Measurements from ENCODE around the gene ZIC1. TPM values are rescaled to one million over a fixed set of nuclear protein-coding genes. Genes with fewer than 3 reads are reported as not detected.

The ZIC1 gene
- total RNA-seq, 3 donors from 2014 or later: 2.0 to 6.1 TPM; not detected in 1

DNA sequence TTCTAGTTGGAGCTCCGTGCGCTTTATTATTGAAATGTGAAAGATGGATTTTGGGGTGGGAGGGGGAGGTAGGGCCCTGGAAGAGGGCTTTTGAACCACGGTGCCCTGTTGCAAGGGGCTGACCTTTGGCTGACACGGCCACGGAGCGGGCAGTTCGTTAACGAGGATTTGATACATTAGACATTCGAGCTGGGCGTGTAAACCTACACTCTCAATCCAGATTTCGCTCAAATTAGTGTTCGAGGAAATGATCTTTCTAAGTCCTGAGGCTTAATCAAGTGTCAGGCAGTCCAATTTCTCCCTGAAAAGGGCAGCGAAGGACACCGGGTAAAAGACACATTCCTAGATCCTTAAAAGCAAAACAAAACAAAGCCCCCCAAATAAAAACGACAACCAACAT is 13.0 kb downstream of the ZIC1 start:
- Histone ChIP-seq H3K4me1 (peaks cover 0 to 3% of the 10 kb centered on the region in 2 donors), H3K27ac (no peak overlapping the region), H3K36me3 (no peaks in the 10 kb centered on the region), H3K27me3 (peaks cover 2 to 81% of the 10 kb centered on the region in 2 donors), H3K9me3 (peaks cover 0 to 6% of the 10 kb centered on the region in 2 donors), H3K4me3 (no peak overlapping the region)
- TF ChIP-seq POLR2AphosphoS5 (IDR thresholded peaks at IDR 0.05) (no peak), POLR2A (IDR thresholded peaks at IDR 0.05) (no peak)
- TF ChIP-seq, protein P1, sequence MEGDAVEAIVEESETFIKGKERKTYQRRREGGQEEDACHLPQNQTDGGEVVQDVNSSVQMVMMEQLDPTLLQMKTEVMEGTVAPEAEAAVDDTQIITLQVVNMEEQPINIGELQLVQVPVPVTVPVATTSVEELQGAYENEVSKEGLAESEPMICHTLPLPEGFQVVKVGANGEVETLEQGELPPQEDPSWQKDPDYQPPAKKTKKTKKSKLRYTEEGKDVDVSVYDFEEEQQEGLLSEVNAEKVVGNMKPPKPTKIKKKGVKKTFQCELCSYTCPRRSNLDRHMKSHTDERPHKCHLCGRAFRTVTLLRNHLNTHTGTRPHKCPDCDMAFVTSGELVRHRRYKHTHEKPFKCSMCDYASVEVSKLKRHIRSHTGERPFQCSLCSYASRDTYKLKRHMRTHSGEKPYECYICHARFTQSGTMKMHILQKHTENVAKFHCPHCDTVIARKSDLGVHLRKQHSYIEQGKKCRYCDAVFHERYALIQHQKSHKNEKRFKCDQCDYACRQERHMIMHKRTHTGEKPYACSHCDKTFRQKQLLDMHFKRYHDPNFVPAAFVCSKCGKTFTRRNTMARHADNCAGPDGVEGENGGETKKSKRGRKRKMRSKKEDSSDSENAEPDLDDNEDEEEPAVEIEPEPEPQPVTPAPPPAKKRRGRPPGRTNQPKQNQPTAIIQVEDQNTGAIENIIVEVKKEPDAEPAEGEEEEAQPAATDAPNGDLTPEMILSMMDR (IDR thresholded peaks at IDR 0.05): no peak
- DNase-seq (ENCODE audit: low spot score in 2 of 2): no peak
- intact Hi-C loops (cut with DNase I; ENCODE audit: low total_unique reads): no loop called here

DNA sequence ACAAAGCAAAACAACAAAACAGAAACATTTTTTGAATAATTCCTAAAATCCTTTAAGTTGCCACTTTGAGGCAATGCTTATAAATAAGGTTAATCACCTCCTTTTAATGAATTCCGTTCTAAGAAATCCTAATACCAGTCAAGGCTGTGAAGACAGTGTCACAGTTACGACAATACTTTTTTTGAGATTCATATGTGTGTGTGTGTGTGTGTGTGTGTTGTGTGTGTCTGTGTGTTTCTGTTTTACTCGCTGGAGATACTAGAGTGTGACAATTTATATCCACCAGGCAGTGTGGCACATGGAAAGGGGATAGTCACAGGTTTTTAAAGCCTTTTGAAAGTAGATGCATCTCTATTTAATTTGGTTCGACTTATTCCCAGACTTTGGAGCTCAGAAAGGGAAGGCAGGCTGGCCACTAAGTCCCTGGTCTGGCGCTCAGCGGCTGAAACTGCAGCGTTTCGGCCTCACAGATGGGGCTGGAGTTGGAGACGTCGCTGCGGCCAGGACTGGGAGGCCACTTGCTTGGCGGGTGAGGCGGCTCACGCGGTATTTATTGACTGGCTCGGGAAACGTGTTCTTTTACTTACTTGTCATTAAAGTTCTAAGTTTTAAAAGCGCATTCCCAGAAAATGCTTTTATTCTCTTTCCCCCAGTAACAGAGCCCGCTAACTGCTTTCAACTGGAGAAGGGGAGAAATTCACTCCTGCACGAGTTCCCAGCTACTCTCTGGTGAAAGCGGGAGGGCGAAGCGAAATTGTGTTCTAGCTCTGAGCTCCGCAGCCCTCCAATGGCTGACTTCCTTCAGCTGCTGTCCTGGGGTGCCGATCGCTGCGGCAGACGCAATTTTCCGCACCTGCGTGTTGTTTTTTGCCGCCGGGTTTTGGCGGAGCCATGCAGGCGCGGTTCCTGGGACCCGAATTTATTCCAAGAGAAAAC is 13.7 kb downstream of the ZIC1 start:
- DNase-seq (ENCODE audit: low spot score in 2 of 2): no peak
- intact Hi-C loops (cut with DNase I; ENCODE audit: low total_unique reads): no loop called here
- H3K27ac ChIP-seq: no peak overlapping the region
- peaks cover 0 to 6% of the 10 kb centered on the region in 2 donors for H3K9me3 ChIP-seq
- H3K4me3 ChIP-seq: no peak overlapping the region
- TF ChIP-seq POLR2A (IDR thresholded peaks at IDR 0.05): no peak
- TF ChIP-seq POLR2AphosphoS5 (IDR thresholded peaks at IDR 0.05): no peak
- TF ChIP-seq, protein P1 (IDR thresholded peaks at IDR 0.05): no peak
- H3K36me3 ChIP-seq: no peaks in the 10 kb centered on the region
- peaks cover 0 to 3% of the 10 kb centered on the region in 2 donors for H3K4me1 ChIP-seq
- H3K27me3 ChIP-seq: peaks cover 2 to 87% of the 10 kb centered on the region in 2 donors

DNA sequence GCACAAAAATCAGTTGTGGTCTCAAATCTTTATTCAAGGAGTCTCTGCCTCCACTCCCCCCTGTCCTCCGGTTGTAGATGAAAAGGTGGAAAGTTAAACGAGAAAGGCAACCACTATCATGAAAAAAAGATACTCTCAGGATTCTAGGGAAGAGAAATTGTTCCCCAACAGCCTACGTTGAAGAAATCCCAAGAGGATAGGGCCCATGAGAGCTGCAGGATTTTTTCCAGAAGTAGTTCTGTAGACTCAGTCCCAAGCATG is 14.3 kb downstream of the ZIC1 start:
- no peak overlapping the region for H3K27ac ChIP-seq
- peaks cover 2 to 81% of the 10 kb centered on the region in 2 donors for H3K27me3 ChIP-seq
- DNase-seq (ENCODE audit: low spot score in 2 of 2): no peak
- intact Hi-C loops (cut with DNase I; ENCODE audit: low total_unique reads): no loop called here
- TF ChIP-seq POLR2A (IDR thresholded peaks at IDR 0.05) (no peak), POLR2AphosphoS5 (IDR thresholded peaks at IDR 0.05) (no peak)
- TF ChIP-seq, protein P1 (IDR thresholded peaks at IDR 0.05): no peak
- no peaks in the 10 kb centered on the region for H3K36me3 ChIP-seq
- no peak overlapping the region for H3K4me3 ChIP-seq
- H3K4me1 ChIP-seq: peaks cover 0 to 3% of the 10 kb centered on the region in 2 donors
- H3K9me3 ChIP-seq: peaks cover 0 to 6% of the 10 kb centered on the region in 2 donors

DNA sequence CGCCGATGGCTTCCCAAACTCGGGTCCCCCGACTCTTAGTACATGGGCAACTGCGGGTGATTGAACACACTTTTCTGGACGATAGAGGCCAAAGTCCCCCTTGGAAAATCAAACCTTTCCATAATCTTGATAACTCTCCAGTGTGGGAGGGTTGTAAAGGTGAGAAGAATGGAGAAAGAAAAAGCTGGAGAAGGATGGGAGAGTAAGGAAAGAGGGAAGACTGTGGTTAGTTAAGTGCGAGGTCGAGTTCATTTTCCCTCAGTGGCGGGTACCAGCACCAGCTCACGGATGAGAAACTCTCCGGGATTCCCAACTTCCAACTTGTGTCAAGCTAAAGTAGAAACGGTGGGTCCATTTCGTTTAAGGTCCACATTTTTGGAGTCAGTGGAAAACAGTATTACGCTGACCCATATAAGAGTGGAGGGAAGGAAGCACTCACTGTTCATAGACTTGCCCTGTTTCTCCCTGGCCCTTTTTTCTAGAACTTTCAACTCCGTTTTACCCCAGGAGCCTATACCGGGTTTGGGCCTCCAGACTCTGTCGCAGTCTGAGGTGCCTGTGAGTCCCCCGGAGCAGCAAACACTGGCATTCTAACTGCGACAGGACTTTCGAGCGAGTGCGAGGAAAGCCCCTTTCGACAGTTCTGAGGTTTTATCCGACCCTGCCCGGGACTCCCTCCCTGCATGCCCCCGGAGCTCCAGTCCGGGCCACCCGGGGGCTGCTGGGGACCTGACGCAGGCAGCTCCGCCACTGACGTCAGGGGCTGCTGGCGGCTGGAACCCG is 14.8 kb downstream of the ZIC1 start:
- Histone ChIP-seq H3K27ac (no peak overlapping the region), H3K36me3 (no peaks in the 10 kb centered on the region), H3K27me3 (peaks cover 2 to 76% of the 10 kb centered on the region in 2 donors), H3K4me1 (peaks cover 0 to 3% of the 10 kb centered on the region in 2 donors), H3K9me3 (peaks cover 0 to 6% of the 10 kb centered on the region in 2 donors), H3K4me3 (no peak overlapping the region)
- DNase-seq (ENCODE audit: low spot score in 2 of 2): no peak
- TF ChIP-seq POLR2AphosphoS5 (IDR thresholded peaks at IDR 0.05): no peak
- no peak for TF ChIP-seq POLR2A (IDR thresholded peaks at IDR 0.05)
- TF ChIP-seq, protein P1 (IDR thresholded peaks at IDR 0.05): no peak
- intact Hi-C loops (cut with DNase I; ENCODE audit: low total_unique reads): no loop called here

Data from breast epithelium (tissue), 4 donors.